SK-N-SH treated with all-trans-retinoic acid at 6 μM for 48 hours (cell line): ENCODE measurements around the gene VARS1.
"Not testable (repeated sequence)": the region's sequence is repeated elsewhere in the genome, so short reads cannot be mapped to it uniquely, and the experiment has no call there.

Experiments used
- ATAC-seq: fragments of 200-7000 bp; cut with Tn5 transposase; 3 replicates; pipeline ENCODE4 v1.9.1; 2020; ENCODE audit warnings: mild to moderate bottlenecking, moderate library complexity
- ARNTL ChIP-seq: fragments of 450-650 bp; formaldehyde crosslinking; IDR thresholded peaks from 2 replicates; pipeline ENCODE4 v1.5.0; 2020; ENCODE audit warnings: low read depth, mild to moderate bottlenecking, moderate library complexity, borderline replicate concordance
- BACH2 ChIP-seq: fragments of 250-450 bp; sonication (Bioruptor Pico); IDR thresholded peaks from 2 replicates; pipeline ENCODE4 v1.9.0; 2021; ENCODE audit warnings: mild to moderate bottlenecking, borderline replicate concordance
- CSDC2 ChIP-seq: fragments of 250-450 bp; sonication (Bioruptor Pico); IDR thresholded peaks from 2 replicates; pipeline ENCODE4 v1.5.0; 2020; ENCODE audit warnings: mild to moderate bottlenecking, moderate library complexity
- ESRRG ChIP-seq: fragments of 250-450 bp; sonication (Bioruptor Pico); IDR thresholded peaks from 2 replicates; pipeline ENCODE4 v1.6.1; 2021; ENCODE audit warnings: mild to moderate bottlenecking
- GLIS3 ChIP-seq: fragments of 250-450 bp; sonication (Bioruptor Pico); IDR thresholded peaks from 2 replicates; pipeline ENCODE4 v1.5.0; 2020; ENCODE audit warnings: mild to moderate bottlenecking, moderate library complexity
- ISL1 ChIP-seq: fragments of 250-450 bp; sonication (Bioruptor Pico); IDR thresholded peaks from 2 replicates; pipeline ENCODE4 v2.1.2; 2022; ENCODE audit warnings: mild to moderate bottlenecking, moderate library complexity
- OSR1 ChIP-seq: fragments of 250-450 bp; sonication (Bioruptor Pico); IDR thresholded peaks from 2 replicates; pipeline ENCODE4 v1.8.0; 2022; ENCODE audit warnings: moderate library complexity, mild to moderate bottlenecking, inconsistent platforms
- PPARA ChIP-seq: fragments of 250-450 bp; sonication (Bioruptor Pico); IDR thresholded peaks from 2 replicates; pipeline ENCODE4 v1.5.0; 2020; ENCODE audit warnings: mild to moderate bottlenecking, borderline replicate concordance
- RARB ChIP-seq: fragments of 250-450 bp; sonication (Bioruptor Pico); IDR thresholded peaks from 2 replicates; pipeline ENCODE4 v1.8.0; 2021; ENCODE audit warnings: mild to moderate bottlenecking, moderate library complexity
- SNAI2 ChIP-seq: fragments of 250-450 bp; sonication (Bioruptor Pico); IDR thresholded peaks from 2 replicates; pipeline ENCODE4 v1.5.0; 2020; ENCODE audit warnings: mild to moderate bottlenecking, moderate library complexity
- TCF4 ChIP-seq: fragments of 250-450 bp; sonication (Bioruptor Pico); IDR thresholded peaks from 2 replicates; pipeline ENCODE4 v1.8.0; 2021; ENCODE audit warnings: mild to moderate bottlenecking, moderate library complexity, borderline replicate concordance
- TOX ChIP-seq: fragments of 250-450 bp; sonication (Bioruptor Pico); IDR thresholded peaks from 2 replicates; pipeline ENCODE4 v1.8.0; 2021; ENCODE audit warnings: mild to moderate bottlenecking, moderate library complexity, borderline replicate concordance
- ZFP3 ChIP-seq: fragments of 250-450 bp; sonication (Bioruptor Pico); IDR thresholded peaks from 2 replicates; pipeline ENCODE4 v1.5.0; 2020; ENCODE audit warnings: mild to moderate bottlenecking, moderate library complexity
- ZFP30 ChIP-seq: fragments of 450-650 bp; formaldehyde crosslinking; IDR thresholded peaks from 2 replicates; pipeline ENCODE4 v1.5.0; 2022; ENCODE audit warnings: mild to moderate bottlenecking, moderate library complexity
- ZNF565 ChIP-seq: fragments of 450-650 bp; formaldehyde crosslinking; conservative IDR thresholded peaks from 2 replicates; pipeline ENCODE4 v1.5.0; 2020; ENCODE audit warnings: low read depth, mild to moderate bottlenecking, moderate library complexity
- ZNF70 ChIP-seq: fragments of 450-650 bp; formaldehyde crosslinking; IDR thresholded peaks from 2 replicates; pipeline ENCODE4 v1.5.0; 2020; ENCODE audit warnings: mild to moderate bottlenecking, moderate library complexity
- ZNF8 ChIP-seq: fragments of 450-650 bp; formaldehyde crosslinking; IDR thresholded peaks from 2 replicates; pipeline ENCODE4 v1.5.0; 2020; ENCODE audit warnings: mild to moderate bottlenecking, moderate library complexity
- TF ChIP-seq, protein P1 (sequence below): fragments of 250-450 bp; sonication (Bioruptor Pico); IDR thresholded peaks from 2 replicates; pipeline ENCODE4 v1.5.1; 2021; ENCODE audit warnings: mild to moderate bottlenecking, moderate library complexity
- TF ChIP-seq, protein P2 (sequence below): fragments of 250-450 bp; sonication (Bioruptor Pico); IDR thresholded peaks from 2 replicates; pipeline ENCODE4 v1.8.0; 2021; ENCODE audit warnings: low read depth, mild to moderate bottlenecking, moderate library complexity, borderline replicate concordance
- TF ChIP-seq, protein P3 (sequence below): fragments of 250-450 bp; sonication (Bioruptor Pico); IDR thresholded peaks from 2 replicates; pipeline ENCODE4 v1.8.0; 2020; ENCODE audit warnings: mild to moderate bottlenecking, moderate library complexity, borderline replicate concordance
- TF ChIP-seq, protein P4 (sequence below): fragments of 250-450 bp; sonication (Bioruptor Pico); IDR thresholded peaks from 2 replicates; pipeline ENCODE4 v1.5.1; 2020; ENCODE audit warnings: low read depth, mild to moderate bottlenecking, moderate library complexity
- TF ChIP-seq, protein P5 (sequence below): fragments of 250-450 bp; sonication (Bioruptor Pico); IDR thresholded peaks from 2 replicates; pipeline ENCODE4 v1.5.0; 2020; ENCODE audit warnings: mild to moderate bottlenecking, moderate library complexity

Gene VARS1

DNA sequence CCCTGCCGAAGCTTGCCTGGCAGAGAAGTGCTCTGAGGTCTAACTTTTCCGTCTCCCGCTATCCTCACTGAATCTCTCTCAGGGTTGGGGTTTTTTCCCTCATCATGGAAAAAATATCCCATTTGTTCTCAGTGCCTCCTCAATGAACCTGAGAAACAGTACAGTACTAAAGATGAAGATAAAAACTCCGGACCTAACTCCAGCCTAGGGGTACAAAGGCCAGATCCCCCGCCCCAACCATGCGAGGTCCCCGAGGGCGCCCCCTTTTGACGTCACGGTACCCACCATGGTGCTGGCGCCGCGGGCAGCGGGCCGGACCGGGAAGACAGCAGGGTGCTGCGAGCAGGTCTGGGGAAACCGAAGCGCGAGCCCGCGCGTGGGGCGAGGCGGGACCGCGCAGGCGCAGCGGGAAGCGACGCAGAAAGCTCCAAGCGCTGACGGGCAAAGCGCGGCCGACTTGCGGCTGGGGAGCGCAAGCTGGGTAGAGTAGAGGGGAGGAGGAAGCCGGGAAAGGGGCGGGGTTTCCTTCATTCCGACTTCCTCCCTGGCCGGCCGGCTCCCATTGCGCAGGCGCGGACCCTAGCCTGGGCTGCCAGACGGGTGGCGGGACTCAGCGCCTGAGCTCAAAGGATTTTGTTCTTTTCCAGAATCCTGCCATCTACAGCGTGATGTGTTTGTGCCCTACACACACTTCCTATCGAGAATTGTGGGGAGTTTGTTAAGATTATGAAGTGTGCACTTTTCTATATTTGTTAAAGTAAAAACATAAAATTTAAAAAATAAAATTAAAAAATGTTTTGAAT lies 11.1 kb upstream of the VARS1 start, which contains the start of gene LSM2 (continued):
- TF ChIP-seq, protein P1, sequence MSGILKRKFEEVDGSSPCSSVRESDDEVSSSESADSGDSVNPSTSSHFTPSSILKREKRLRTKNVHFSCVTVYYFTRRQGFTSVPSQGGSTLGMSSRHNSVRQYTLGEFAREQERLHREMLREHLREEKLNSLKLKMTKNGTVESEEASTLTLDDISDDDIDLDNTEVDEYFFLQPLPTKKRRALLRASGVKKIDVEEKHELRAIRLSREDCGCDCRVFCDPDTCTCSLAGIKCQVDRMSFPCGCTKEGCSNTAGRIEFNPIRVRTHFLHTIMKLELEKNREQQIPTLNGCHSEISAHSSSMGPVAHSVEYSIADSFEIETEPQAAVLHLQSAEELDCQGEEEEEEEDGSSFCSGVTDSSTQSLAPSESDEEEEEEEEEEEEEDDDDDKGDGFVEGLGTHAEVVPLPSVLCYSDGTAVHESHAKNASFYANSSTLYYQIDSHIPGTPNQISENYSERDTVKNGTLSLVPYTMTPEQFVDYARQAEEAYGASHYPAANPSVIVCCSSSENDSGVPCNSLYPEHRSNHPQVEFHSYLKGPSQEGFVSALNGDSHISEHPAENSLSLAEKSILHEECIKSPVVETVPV (CRISPR knock-in tag), result no peak
- TF ChIP-seq, protein P2, sequence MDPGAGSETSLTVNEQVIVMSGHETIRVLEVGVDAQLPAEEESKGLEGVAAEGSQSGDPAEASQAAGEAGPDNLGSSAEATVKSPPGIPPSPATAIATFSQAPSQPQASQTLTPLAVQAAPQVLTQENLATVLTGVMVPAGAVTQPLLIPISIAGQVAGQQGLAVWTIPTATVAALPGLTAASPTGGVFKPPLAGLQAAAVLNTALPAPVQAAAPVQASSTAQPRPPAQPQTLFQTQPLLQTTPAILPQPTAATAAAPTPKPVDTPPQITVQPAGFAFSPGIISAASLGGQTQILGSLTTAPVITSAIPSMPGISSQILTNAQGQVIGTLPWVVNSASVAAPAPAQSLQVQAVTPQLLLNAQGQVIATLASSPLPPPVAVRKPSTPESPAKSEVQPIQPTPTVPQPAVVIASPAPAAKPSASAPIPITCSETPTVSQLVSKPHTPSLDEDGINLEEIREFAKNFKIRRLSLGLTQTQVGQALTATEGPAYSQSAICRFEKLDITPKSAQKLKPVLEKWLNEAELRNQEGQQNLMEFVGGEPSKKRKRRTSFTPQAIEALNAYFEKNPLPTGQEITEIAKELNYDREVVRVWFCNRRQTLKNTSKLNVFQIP, result no peak
- TF ChIP-seq ESRRG (no peak), TOX (CRISPR knock-in tag) (no peak), ZNF8 (CRISPR knock-in tag) (no peak), CSDC2 (no peak), ZNF70 (no peak), ARNTL (CRISPR knock-in tag) (no peak)

DNA sequence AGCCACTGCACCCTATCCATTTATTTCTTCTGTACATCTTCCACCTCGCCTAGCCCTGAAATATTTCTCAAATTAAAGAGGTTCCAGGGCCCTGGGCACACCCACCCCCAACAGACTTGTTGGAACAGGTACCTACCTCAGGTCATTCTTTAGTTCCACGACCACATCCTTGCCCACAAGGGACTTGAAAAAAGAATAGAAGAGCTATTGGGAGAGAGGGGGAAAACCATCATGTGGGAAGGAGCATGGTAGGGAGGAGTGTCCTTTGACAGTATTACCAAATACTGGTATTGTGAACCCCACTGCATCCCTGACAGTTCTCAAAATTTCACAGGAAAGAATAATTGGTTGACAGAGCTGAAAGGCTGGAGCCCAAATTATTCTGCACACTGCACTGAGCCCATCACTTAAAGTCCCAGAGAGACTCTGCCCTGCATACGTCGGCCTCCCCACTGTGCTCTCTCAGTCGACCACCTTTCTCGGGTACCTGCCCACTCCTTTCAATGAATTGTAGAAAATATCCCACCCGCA lies 10.5 kb upstream of the VARS1 start:
- TF ChIP-seq PPARA (CRISPR knock-in tag), result no peak
- TF ChIP-seq, all 23 proteins: peak for 0
- peak; percentile 46 for ATAC-seq

DNA sequence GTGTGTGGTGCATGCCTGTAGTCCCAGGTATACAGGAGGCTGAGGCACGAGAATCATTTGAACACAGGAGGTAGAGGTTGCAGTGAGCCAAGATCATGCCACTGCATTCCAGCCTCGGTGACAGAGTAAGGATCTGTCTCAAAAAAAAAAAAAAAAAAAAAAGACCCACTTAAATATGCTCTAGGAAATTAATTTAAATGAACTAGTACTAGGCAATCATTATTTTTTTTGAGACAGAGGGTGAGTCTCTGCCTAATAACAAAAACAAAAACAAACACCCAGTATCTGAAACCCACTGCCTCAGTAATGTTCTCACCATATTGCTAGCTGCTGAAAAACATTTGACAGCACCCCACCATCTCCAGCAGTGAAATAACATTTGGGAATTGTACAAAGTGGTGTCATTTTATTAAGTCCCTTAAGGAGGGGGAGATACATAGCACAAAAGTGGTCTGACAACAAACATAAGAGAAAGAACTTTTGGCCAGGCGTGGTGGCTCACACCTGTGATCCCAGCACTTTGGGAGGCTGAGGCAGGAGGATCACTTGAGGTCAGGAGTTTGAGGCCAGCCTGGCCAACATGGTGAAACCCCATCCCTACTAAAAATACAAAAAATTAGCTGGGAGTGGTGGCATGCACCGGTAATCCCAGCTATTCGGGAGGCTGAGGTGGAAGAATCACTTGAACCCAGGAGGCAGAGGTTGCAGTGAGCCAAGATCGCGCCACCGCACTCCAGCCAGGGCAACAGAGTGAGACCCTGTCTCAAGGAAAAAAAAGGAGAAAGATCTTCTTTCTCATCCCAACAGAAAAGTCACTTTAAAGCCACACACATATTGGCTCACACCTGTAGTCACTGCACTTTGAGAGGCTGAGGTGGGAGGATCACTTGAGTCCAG lies 5.7 kb upstream of the VARS1 start:
- not testable (repeated sequence) for ATAC-seq

DNA sequence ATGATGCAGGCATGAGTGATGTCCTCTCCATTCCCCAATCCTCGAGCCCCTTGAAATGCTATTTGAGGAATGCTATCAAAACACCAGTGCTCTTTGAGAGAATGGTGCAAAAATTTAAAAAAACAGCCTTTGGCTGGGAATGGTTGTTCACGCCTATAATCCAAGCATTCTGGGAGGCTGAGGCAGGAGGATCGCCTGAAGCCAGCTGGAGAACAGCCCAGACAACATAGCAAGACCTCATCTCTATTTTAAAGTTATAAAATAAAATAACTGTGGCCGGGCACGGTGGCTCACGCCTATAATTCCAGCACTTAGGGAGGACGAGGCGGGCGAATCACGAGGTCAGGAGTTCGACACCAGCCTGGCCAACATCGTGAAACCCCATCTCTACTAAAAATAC lies 4.2 kb upstream of the VARS1 start:
- TF ChIP-seq ESRRG (no peak), GLIS3 (CRISPR knock-in tag) (no peak), ZFP30 (no peak), PPARA (CRISPR knock-in tag) (no peak), RARB (CRISPR knock-in tag) (no peak)
- TF ChIP-seq, all 23 proteins: peak for 0
- no peak for ATAC-seq

DNA sequence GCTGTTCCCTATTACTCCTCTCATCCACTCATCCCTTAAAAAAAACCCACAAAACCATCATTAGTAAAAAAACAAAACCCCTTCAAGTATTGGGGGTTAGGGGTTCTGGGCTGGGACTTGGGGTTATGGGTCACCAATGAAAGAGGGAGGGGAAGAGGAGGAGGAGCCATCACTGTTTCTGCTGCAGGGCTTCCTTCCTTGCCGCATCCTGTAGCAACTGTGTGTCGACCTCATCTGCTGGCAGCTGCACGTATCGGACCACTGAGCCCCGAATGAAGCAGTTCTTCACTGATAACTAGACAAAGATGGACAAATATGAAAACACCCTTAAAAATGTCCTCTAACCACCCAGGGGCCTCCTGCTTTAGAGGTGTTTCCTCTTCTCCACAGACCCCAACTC lies 2.0 kb upstream of the VARS1 start:
- no peak for ATAC-seq
- TF ChIP-seq BACH2 (CRISPR knock-in tag) (no peak), ARNTL (CRISPR knock-in tag) (no peak), CSDC2 (no peak), ZNF565 (CRISPR knock-in tag) (no peak), GLIS3 (CRISPR knock-in tag) (no peak), PPARA (CRISPR knock-in tag) (no peak), ISL1 (CRISPR knock-in tag) (no peak), OSR1 (CRISPR knock-in tag) (no peak), SNAI2 (CRISPR knock-in tag) (no peak), ZFP30 (no peak), TCF4 (CRISPR knock-in tag) (no peak), TOX (CRISPR knock-in tag) (no peak), ZNF70 (no peak), ZFP3 (CRISPR knock-in tag) (no peak)
- TF ChIP-seq, protein P3, sequence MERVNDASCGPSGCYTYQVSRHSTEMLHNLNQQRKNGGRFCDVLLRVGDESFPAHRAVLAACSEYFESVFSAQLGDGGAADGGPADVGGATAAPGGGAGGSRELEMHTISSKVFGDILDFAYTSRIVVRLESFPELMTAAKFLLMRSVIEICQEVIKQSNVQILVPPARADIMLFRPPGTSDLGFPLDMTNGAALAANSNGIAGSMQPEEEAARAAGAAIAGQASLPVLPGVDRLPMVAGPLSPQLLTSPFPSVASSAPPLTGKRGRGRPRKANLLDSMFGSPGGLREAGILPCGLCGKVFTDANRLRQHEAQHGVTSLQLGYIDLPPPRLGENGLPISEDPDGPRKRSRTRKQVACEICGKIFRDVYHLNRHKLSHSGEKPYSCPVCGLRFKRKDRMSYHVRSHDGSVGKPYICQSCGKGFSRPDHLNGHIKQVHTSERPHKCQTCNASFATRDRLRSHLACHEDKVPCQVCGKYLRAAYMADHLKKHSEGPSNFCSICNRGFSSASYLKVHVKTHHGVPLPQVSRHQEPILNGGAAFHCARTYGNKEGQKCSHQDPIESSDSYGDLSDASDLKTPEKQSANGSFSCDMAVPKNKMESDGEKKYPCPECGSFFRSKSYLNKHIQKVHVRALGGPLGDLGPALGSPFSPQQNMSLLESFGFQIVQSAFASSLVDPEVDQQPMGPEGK (CRISPR knock-in tag), result no peak
- TF ChIP-seq, protein P2, result no peak
- TF ChIP-seq, protein P4, sequence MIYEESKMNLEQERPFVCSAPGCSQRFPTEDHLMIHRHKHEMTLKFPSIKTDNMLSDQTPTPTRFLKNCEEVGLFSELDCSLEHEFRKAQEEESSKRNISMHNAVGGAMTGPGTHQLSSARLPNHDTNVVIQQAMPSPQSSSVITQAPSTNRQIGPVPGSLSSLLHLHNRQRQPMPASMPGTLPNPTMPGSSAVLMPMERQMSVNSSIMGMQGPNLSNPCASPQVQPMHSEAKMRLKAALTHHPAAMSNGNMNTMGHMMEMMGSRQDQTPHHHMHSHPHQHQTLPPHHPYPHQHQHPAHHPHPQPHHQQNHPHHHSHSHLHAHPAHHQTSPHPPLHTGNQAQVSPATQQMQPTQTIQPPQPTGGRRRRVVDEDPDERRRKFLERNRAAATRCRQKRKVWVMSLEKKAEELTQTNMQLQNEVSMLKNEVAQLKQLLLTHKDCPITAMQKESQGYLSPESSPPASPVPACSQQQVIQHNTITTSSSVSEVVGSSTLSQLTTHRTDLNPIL (CRISPR knock-in tag), result no peak
- TF ChIP-seq, protein P5, sequence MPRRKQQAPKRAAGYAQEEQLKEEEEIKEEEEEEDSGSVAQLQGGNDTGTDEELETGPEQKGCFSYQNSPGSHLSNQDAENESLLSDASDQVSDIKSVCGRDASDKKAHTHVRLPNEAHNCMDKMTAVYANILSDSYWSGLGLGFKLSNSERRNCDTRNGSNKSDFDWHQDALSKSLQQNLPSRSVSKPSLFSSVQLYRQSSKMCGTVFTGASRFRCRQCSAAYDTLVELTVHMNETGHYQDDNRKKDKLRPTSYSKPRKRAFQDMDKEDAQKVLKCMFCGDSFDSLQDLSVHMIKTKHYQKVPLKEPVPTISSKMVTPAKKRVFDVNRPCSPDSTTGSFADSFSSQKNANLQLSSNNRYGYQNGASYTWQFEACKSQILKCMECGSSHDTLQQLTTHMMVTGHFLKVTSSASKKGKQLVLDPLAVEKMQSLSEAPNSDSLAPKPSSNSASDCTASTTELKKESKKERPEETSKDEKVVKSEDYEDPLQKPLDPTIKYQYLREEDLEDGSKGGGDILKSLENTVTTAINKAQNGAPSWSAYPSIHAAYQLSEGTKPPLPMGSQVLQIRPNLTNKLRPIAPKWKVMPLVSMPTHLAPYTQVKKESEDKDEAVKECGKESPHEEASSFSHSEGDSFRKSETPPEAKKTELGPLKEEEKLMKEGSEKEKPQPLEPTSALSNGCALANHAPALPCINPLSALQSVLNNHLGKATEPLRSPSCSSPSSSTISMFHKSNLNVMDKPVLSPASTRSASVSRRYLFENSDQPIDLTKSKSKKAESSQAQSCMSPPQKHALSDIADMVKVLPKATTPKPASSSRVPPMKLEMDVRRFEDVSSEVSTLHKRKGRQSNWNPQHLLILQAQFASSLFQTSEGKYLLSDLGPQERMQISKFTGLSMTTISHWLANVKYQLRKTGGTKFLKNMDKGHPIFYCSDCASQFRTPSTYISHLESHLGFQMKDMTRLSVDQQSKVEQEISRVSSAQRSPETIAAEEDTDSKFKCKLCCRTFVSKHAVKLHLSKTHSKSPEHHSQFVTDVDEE (CRISPR knock-in tag), result no peak
- TF ChIP-seq, all 23 proteins: peak for 0
